Measurements from ENCODE around the gene RNPEPL1.

DNA sequence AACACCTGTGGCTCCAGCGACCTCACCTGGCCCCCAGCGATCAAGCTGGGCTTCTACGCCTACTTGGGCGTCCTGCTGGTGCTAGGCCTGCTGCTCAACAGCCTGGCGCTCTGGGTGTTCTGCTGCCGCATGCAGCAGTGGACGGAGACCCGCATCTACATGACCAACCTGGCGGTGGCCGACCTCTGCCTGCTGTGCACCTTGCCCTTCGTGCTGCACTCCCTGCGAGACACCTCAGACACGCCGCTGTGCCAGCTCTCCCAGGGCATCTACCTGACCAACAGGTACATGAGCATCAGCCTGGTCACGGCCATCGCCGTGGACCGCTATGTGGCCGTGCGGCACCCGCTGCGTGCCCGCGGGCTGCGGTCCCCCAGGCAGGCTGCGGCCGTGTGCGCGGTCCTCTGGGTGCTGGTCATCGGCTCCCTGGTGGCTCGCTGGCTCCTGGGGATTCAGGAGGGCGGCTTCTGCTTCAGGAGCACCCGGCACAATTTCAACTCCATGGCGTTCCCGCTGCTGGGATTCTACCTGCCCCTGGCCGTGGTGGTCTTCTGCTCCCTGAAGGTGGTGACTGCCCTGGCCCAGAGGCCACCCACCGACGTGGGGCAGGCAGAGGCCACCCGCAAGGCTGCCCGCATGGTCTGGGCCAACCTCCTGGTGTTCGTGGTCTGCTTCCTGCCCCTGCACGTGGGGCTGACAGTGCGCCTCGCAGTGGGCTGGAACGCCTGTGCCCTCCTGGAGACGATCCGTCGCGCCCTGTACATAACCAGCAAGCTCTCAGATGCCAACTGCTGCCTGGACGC is 61.9 kb downstream of the RNPEPL1 start:
- TF ChIP-seq BHLHE40 (IDR thresholded peaks at IDR 0.05; ENCODE audit: borderline replicate concordance) (no peak), SP1 (IDR thresholded peaks at IDR 0.05) (no peak), SUZ12 (IDR thresholded peaks at IDR 0.05) (no peak), TARDBP (IDR thresholded peaks at IDR 0.05) (no peak), ZNF384 (IDR thresholded peaks at IDR 0.05) (no peak), LEF1 (IDR thresholded peaks at IDR 0.05; ENCODE audit: borderline replicate concordance) (no peak), FOXM1 (IDR thresholded peaks at IDR 0.05; ENCODE audit: borderline replicate concordance) (no peak), HDGF (IDR thresholded peaks at IDR 0.05; ENCODE audit: borderline replicate concordance) (no peak), NFRKB (IDR thresholded peaks at IDR 0.05) (no peak), L3MBTL2 (conservative IDR thresholded peaks at IDR 0.05) (no peak), ARNT (IDR thresholded peaks at IDR 0.05) (no peak)
- TF ChIP-seq, protein P1, sequence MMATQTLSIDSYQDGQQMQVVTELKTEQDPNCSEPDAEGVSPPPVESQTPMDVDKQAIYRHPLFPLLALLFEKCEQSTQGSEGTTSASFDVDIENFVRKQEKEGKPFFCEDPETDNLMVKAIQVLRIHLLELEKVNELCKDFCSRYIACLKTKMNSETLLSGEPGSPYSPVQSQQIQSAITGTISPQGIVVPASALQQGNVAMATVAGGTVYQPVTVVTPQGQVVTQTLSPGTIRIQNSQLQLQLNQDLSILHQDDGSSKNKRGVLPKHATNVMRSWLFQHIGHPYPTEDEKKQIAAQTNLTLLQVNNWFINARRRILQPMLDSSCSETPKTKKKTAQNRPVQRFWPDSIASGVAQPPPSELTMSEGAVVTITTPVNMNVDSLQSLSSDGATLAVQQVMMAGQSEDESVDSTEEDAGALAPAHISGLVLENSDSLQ (IDR thresholded peaks at IDR 0.05) = no peak
